KMS-11 (cell line): ENCODE data around the gene SLC7A8.

ENCODE experiments used
- H2AFZ ChIP-seq: fragments of 200-600 bp; sonication (generic); 2 replicates; pipeline ENCODE4 v1.6.1; 2016; ENCODE audit warnings: antibody characterized with exemption, mixed run types, low read depth
- H3K27ac ChIP-seq: fragments of 200-600 bp; sonication (generic); 2 replicates; pipeline ENCODE4 v1.6.1; 2016; ENCODE audit warnings: mild to moderate bottlenecking, mixed run types
- H3K27me3 ChIP-seq: fragments of 200-600 bp; sonication (generic); 2 replicates; pipeline ENCODE4 v1.6.1; 2017; ENCODE audit warnings: mild to moderate bottlenecking, low read depth, mixed run types, moderate library complexity; ENCODE audit not compliant: insufficient read depth
- H3K36me3 ChIP-seq: fragments of 200-600 bp; sonication (generic); 2 replicates; pipeline ENCODE4 v1.6.1; 2017; ENCODE audit warnings: mild to moderate bottlenecking, mixed run types; ENCODE audit not compliant: insufficient read depth
- H3K4me1 ChIP-seq: fragments of 200-600 bp; sonication (generic); 2 replicates; pipeline ENCODE4 v1.6.1; 2016; ENCODE audit warnings: mild to moderate bottlenecking, low read depth, mixed run types; ENCODE audit not compliant: poor library complexity, severe bottlenecking
- H3K4me2 ChIP-seq: fragments of 200-600 bp; sonication (generic); 2 replicates; pipeline ENCODE4 v1.7.0; 2016; ENCODE audit warnings: mild to moderate bottlenecking, mixed run types
- H3K4me3 ChIP-seq: fragments of 200-600 bp; sonication (generic); IDR thresholded peaks from 2 replicates; pipeline ENCODE4 v1.6.1; 2017; ENCODE audit warnings: low read depth, low read length, mixed read lengths; ENCODE audit not compliant: insufficient read depth
- H3K79me2 ChIP-seq: fragments of 200-600 bp; sonication (generic); 2 replicates; pipeline ENCODE4 v1.6.1; 2016; ENCODE audit warnings: low read depth, mixed run types; ENCODE audit not compliant: insufficient read depth
- H3K9ac ChIP-seq: fragments of 200-600 bp; sonication (generic); 2 replicates; pipeline ENCODE4 v1.6.1; 2016; ENCODE audit warnings: mild to moderate bottlenecking, mixed run types
- H4K20me1 ChIP-seq: fragments of 200-600 bp; sonication (generic); 2 replicates; pipeline ENCODE4 v1.6.1; 2016; ENCODE audit warnings: mild to moderate bottlenecking, mixed run types; ENCODE audit not compliant: insufficient read depth
- CTCF ChIP-seq: fragments of 200-600 bp; sonication (generic); conservative IDR thresholded peaks from 2 replicates; pipeline ENCODE4 v1.6.1; 2017; ENCODE audit warnings: low read depth, mild to moderate bottlenecking, antibody characterized with exemption, low read length, moderate library complexity, mixed read lengths

Gene SLC7A8

GRCh38 chr14:23089498-23090253, 93.8 kb downstream of the SLC7A8 start:
- Histone ChIP-seq H3K27ac (no peak overlapping the region), H2AFZ (no peak overlapping the region), H3K4me2 (no peak overlapping the region), H4K20me1 (no peaks in the 10 kb centered on the region), H3K27me3 (no peaks in the 10 kb centered on the region), H3K4me3 (no peak overlapping the region), H3K9ac (no peak overlapping the region), H3K36me3 (no peaks in the 10 kb centered on the region), H3K79me2 (peaks cover 25% of the 10 kb centered on the region), H3K4me1 (peaks cover 14% of the 10 kb centered on the region)
- TF ChIP-seq CTCF: no peak

- Histone ChIP-seq H3K27me3 (no peaks in the 10 kb centered on the region), H3K36me3 (no peaks in the 10 kb centered on the region), H2AFZ (no peak overlapping the region), H3K4me3 (no peak overlapping the region), H3K27ac (no peak overlapping the region), H3K4me2 (no peak overlapping the region), H4K20me1 (no peaks in the 10 kb centered on the region), H3K4me1 (no peaks in the 10 kb centered on the region), H3K9ac (no peak overlapping the region), H3K79me2 (no peaks in the 10 kb centered on the region; the same call in 1 of the 2 replicates)
- TF ChIP-seq CTCF: no peak
These were observed 96.9 kb downstream of the SLC7A8 start for GRCh38 chr14:23086565-23086964.

GRCh38 chr14:23085458-23085857, 98.0 kb downstream of the SLC7A8 start:
- H3K27me3 ChIP-seq: no peaks in the 10 kb centered on the region
- H3K4me2 ChIP-seq: no peak overlapping the region
- H2AFZ ChIP-seq: no peak overlapping the region
- TF ChIP-seq CTCF: no peak
- no peak overlapping the region for H3K9ac ChIP-seq
- H3K79me2 ChIP-seq: no peaks in the 10 kb centered on the region
- H3K4me3 ChIP-seq: no peak overlapping the region
- H3K36me3 ChIP-seq: no peaks in the 10 kb centered on the region
- H4K20me1 ChIP-seq: no peaks in the 10 kb centered on the region
- H3K4me1 ChIP-seq: no peaks in the 10 kb centered on the region
- H3K27ac ChIP-seq: no peak overlapping the region

- Histone ChIP-seq H3K79me2 (no peaks in the 10 kb centered on the region), H3K4me2 (no peak overlapping the region), H3K4me3 (no peak overlapping the region), H3K4me1 (no peaks in the 10 kb centered on the region), H3K9ac (no peak overlapping the region), H3K27ac (no peak overlapping the region), H3K36me3 (no peaks in the 10 kb centered on the region), H3K27me3 (no peaks in the 10 kb centered on the region), H2AFZ (no peak overlapping the region), H4K20me1 (no peaks in the 10 kb centered on the region)
- TF ChIP-seq CTCF: no peak
These were observed 103.0 kb downstream of the SLC7A8 start for GRCh38 chr14:23080474-23080873.
